CD4-positive, alpha-beta memory T cell (primary cell): Measurements from ENCODE around the gene LRRC14B. TPM values are rescaled to one million over a fixed set of nuclear protein-coding genes. Genes with fewer than 3 reads are reported as not detected.
"Not testable (repeated sequence)": the region's sequence is repeated elsewhere in the genome, so short reads cannot be mapped to it uniquely, and the experiment has no call there.

Experiments
- CTCF ChIA-PET: fragments of 350-600 bp; sonication (Branson Sonifier 250); formaldehyde crosslinking; loops from one replicate; lab custom pipeline; 2021; ENCODE audit warnings: inconsistent platforms; ENCODE audit not compliant: partially characterized antibody; lab: Charles Lee
- POLR2A ChIA-PET: fragments of 350-600 bp; sonication (Branson Sonifier 250); formaldehyde crosslinking; loops from one replicate; lab custom pipeline; 2021; ENCODE audit not compliant: partially characterized antibody; lab: Charles Lee
- DNase-seq, 5 donors: peaks; one replicate each; pipeline versions ENCODE4 v3.0.0 to v3.0.0-alpha.2; 2020 to 2022; ENCODE audit warnings: mixed read lengths in 1 of 5
- H3K27ac ChIP-seq: one replicate; pipeline ENCODE4 v1.7.0; 2013; ENCODE audit warnings: low read depth, low read length
- H3K27me3 ChIP-seq: 2 replicates; pipeline ENCODE4 v1.7.0; 2013; ENCODE audit warnings: mild to moderate bottlenecking, low read length, moderate library complexity; ENCODE audit not compliant: insufficient read depth
- H3K36me3 ChIP-seq: 2 replicates; pipeline ENCODE4 v1.7.0; 2013; ENCODE audit warnings: mild to moderate bottlenecking, low read length, moderate library complexity; ENCODE audit not compliant: insufficient read depth
- H3K4me1 ChIP-seq: 2 replicates; pipeline ENCODE4 v1.7.0; 2013; ENCODE audit warnings: mild to moderate bottlenecking, low read length, moderate library complexity; ENCODE audit not compliant: insufficient read depth
- H3K4me3 ChIP-seq, 2 donors: one replicate each; pipeline ENCODE4 v1.7.0; 2013; ENCODE audit warnings: low read length in 2 of 2, mild to moderate bottlenecking in 1 of 2
- H3K9me3 ChIP-seq, 2 donors: one replicate each; pipeline ENCODE4 v1.7.0; 2013; ENCODE audit warnings: low read length in 2 of 2, control low read depth in 1 of 2; ENCODE audit not compliant: control insufficient read depth in 1 of 2
- H3K27ac Mint-ChIP-seq, 7 donors: one replicate each; pipeline ENCODE4 v1.8.0; 2020 to 2021; ENCODE audit warnings: mixed read lengths in 7 of 7, mild to moderate bottlenecking in 6 of 7, inconsistent platforms in 3 of 7, moderate library complexity in 3 of 7
- H3K27me3 Mint-ChIP-seq, 2 donors: one replicate each; pipeline ENCODE4 v1.8.0; 2020 to 2021; ENCODE audit warnings: mixed read lengths in 2 of 2
- H3K36me3 Mint-ChIP-seq, 2 donors: one replicate each; pipeline ENCODE4 v1.8.0; 2020 to 2021; ENCODE audit warnings: mixed read lengths in 2 of 2, inconsistent platforms in 1 of 2, mild to moderate bottlenecking in 1 of 2
- H3K4me1 Mint-ChIP-seq, 4 donors: one replicate each; pipeline ENCODE4 v1.8.0; 2020 to 2021; ENCODE audit warnings: mixed read lengths in 4 of 4, mild to moderate bottlenecking in 1 of 4
- H3K4me3 Mint-ChIP-seq, 8 donors: one replicate each; pipeline ENCODE4 v1.8.0; 2020 to 2021; ENCODE audit warnings: mixed read lengths in 8 of 8, mild to moderate bottlenecking in 7 of 8, moderate library complexity in 6 of 8, inconsistent platforms in 3 of 8
- H3K9me3 Mint-ChIP-seq, 8 donors: one replicate each; pipeline ENCODE4 v1.8.0; 2020 to 2021; ENCODE audit warnings: mixed read lengths in 8 of 8, mild to moderate bottlenecking in 5 of 8, inconsistent platforms in 3 of 8, moderate library complexity in 1 of 8
- intact Hi-C: fragments of 100-400 bp; cut with micrococcal nuclease; formaldehyde crosslinking; loops from one replicate; pipeline ENCODE4 v1.15.1; 2023
- polyA plus RNA-seq, 2 donors: library from polyadenylated mRNA; unstranded; fragments of 300-500 nt; fragmentation: Illumina TruSeq; gene quantifications; one replicate each; pipeline ENCODE4 v1.2.3, GENCODE V29; 2021
- total RNA-seq, 2 experiments: library from RNA; stranded (reverse); gene quantifications; one replicate each; pipeline ENCODE4 v1.2.3, GENCODE V29; 2021

The LRRC14B gene
- total and polyA plus RNA-seq, 4 experiments from 2014 or later: 0.15 TPM; not detected in 3

- no peaks in the 10 kb centered on the region for H3K4me1 ChIP-seq
- peaks cover 51% of the 10 kb centered on the region for H3K36me3 ChIP-seq
- no peaks in the 10 kb centered on the region for H3K27me3 ChIP-seq
- CTCF ChIA-PET: no interaction called here
- POLR2A ChIA-PET: no interaction called here
- Mint-ChIP-seq H3K36me3 (peaks cover 47 to 77% of the 10 kb centered on the region in 2 donors), H3K4me1 (peaks cover 0 to 3% (median 2%) of the 10 kb centered on the region in 4 donors), H3K4me3 (no peak overlapping the region), H3K27me3 (no peaks in the 10 kb centered on the region), H3K27ac (no peak overlapping the region), H3K9me3 (no peaks in the 10 kb centered on the region)
- H3K27ac ChIP-seq: no peak overlapping the region
- no peaks in the 10 kb centered on the region for H3K9me3 ChIP-seq
- DNase-seq: no peak
- intact Hi-C loops: loop anchor here (10.0 kb wide), 1 partner anchor 1364 kb away; no protein-coding TSS in a partner anchor
- no peak overlapping the region for H3K4me3 ChIP-seq
Observed at GRCh38 chr5:230711-231110, 39.4 kb downstream of the LRRC14B start.

- no peak overlapping the region for H3K27ac ChIP-seq
- H3K4me3 ChIP-seq: no peak overlapping the region
- Mint-ChIP-seq H3K4me1 (peaks cover 0 to 2% (median 0%) of the 10 kb centered on the region in 4 donors), H3K4me3 (no peak overlapping the region), H3K27ac (peak overlapping the region in 1 of 7 donors; percentile 46), H3K9me3 (no peaks in the 10 kb centered on the region), H3K27me3 (no peaks in the 10 kb centered on the region), H3K36me3 (peaks cover 47 to 79% of the 10 kb centered on the region in 2 donors)
- peaks cover 43% of the 10 kb centered on the region for H3K36me3 ChIP-seq
- no peaks in the 10 kb centered on the region for H3K9me3 ChIP-seq
- DNase-seq: no peak
- H3K27me3 ChIP-seq: no peaks in the 10 kb centered on the region
- CTCF ChIA-PET: no interaction called here
- intact Hi-C loops: loop anchor here (10.0 kb wide), 1 partner anchor 1363 kb away; no protein-coding TSS in a partner anchor
- no peaks in the 10 kb centered on the region for H3K4me1 ChIP-seq
- POLR2A ChIA-PET: interaction anchor here (1.1 kb wide), 1 partner anchor 13 kb away, joined by 3 read pairs; the partner anchor contains the start of genes CCDC127 and SDHA
Observed at GRCh38 chr5:231661-232060, 40.4 kb downstream of the LRRC14B start.

GRCh38 chr5:233426-233825 is 42.1 kb downstream of the LRRC14B start:
- H3K9me3 Mint-ChIP-seq, H3K4me1 Mint-ChIP-seq, H3K27ac Mint-ChIP-seq, H3K27me3 ChIP-seq, H3K4me1 ChIP-seq, H3K4me3 Mint-ChIP-seq, H3K9me3 ChIP-seq, H3K27ac ChIP-seq, H3K27me3 Mint-ChIP-seq, CTCF ChIA-PET, DNase-seq, H3K4me3 ChIP-seq: not testable (repeated sequence)
- intact Hi-C loops: loop anchor here (10.0 kb wide), 1 partner anchor 1361 kb away; no protein-coding TSS in a partner anchor
- peaks cover 40 to 74% of the 10 kb centered on the region in 2 donors for H3K36me3 Mint-ChIP-seq
- POLR2A ChIA-PET: interaction anchor here (0.8 to 1.2 kb wide), 2 partner anchors 9 to 38 kb away, joined by 3 read pairs; partner anchors contain the start of gene PDCD6
- H3K36me3 ChIP-seq: peaks cover 40% of the 10 kb centered on the region

- no peaks in the 10 kb centered on the region for H3K9me3 ChIP-seq
- ChIA-PET CTCF (no interaction called here), POLR2A (interaction anchor here (0.7 kb wide), 1 partner anchor 47 kb away, joined by 3 read pairs; no protein-coding TSS in a partner anchor)
- no peaks in the 10 kb centered on the region for H3K27me3 Mint-ChIP-seq
- H3K36me3 Mint-ChIP-seq: peaks cover 30 to 69% of the 10 kb centered on the region in 2 donors
- H3K27me3 ChIP-seq: no peaks in the 10 kb centered on the region
- no peaks in the 10 kb centered on the region for H3K4me1 ChIP-seq
- H3K36me3 ChIP-seq: peaks cover 34% of the 10 kb centered on the region
- H3K4me3 Mint-ChIP-seq: no peak overlapping the region
- H3K9me3 Mint-ChIP-seq: no peaks in the 10 kb centered on the region
- H3K4me3 ChIP-seq: no peak overlapping the region
- H3K4me1 Mint-ChIP-seq: no peaks in the 10 kb centered on the region
- no peak overlapping the region for H3K27ac ChIP-seq
- intact Hi-C loops: loop anchor here (10.0 kb wide), 1 partner anchor 1360 kb away; no protein-coding TSS in a partner anchor
- no peak overlapping the region for H3K27ac Mint-ChIP-seq
- no peak for DNase-seq
Observed at GRCh38 chr5:234450-234849, 43.2 kb downstream of the LRRC14B start.

- H3K4me1 Mint-ChIP-seq, H3K27me3 Mint-ChIP-seq, H3K9me3 Mint-ChIP-seq, CTCF ChIA-PET, H3K4me1 ChIP-seq, H3K4me3 ChIP-seq, DNase-seq, H3K27me3 ChIP-seq, H3K4me3 Mint-ChIP-seq, H3K27ac ChIP-seq, POLR2A ChIA-PET, H3K9me3 ChIP-seq, H3K27ac Mint-ChIP-seq: not testable (repeated sequence)
- intact Hi-C loops: loop anchor here (10.0 kb wide), 1 partner anchor 1359 kb away; no protein-coding TSS in a partner anchor
- peaks cover 29 to 72% of the 10 kb centered on the region in 2 donors for H3K36me3 Mint-ChIP-seq
- peaks cover 28% of the 10 kb centered on the region for H3K36me3 ChIP-seq
Observed at GRCh38 chr5:235527-235926, 44.2 kb downstream of the LRRC14B start.

GRCh38 chr5:237931-238330 is 46.6 kb downstream of the LRRC14B start:
- POLR2A ChIA-PET, CTCF ChIA-PET: not testable (repeated sequence)
- peaks cover 44 to 73% of the 10 kb centered on the region in 2 donors for H3K36me3 Mint-ChIP-seq

GRCh38 chr5:240550-240949 is 49.3 kb downstream of the LRRC14B start:
- H3K27ac ChIP-seq, H3K4me3 ChIP-seq, POLR2A ChIA-PET, H3K4me1 ChIP-seq, intact Hi-C loops, H3K9me3 Mint-ChIP-seq, H3K27me3 ChIP-seq, H3K4me3 Mint-ChIP-seq, H3K9me3 ChIP-seq, DNase-seq, CTCF ChIA-PET, H3K27me3 Mint-ChIP-seq: not testable (repeated sequence)
- Mint-ChIP-seq H3K4me1 (peaks cover 6 to 23% (median 13%) of the 10 kb centered on the region in 4 donors), H3K36me3 (peaks cover 35 to 73% of the 10 kb centered on the region in 2 donors), H3K27ac (peak overlapping the region in 3 of 7 donors; percentile 18 to 62 (median 56))
- peaks cover 33% of the 10 kb centered on the region for H3K36me3 ChIP-seq

More at GRCh38 chr5:237931-238330, 46.6 kb downstream of the LRRC14B start:
- H3K9me3 Mint-ChIP-seq, H3K27me3 ChIP-seq, H3K9me3 ChIP-seq, H3K27ac ChIP-seq, H3K4me3 ChIP-seq, H3K27me3 Mint-ChIP-seq, H3K4me3 Mint-ChIP-seq, H3K4me1 Mint-ChIP-seq, H3K4me1 ChIP-seq, DNase-seq: not testable (repeated sequence)
- H3K36me3 ChIP-seq: peaks cover 43% of the 10 kb centered on the region
- intact Hi-C loops: loop anchor here (10.0 kb wide), 1 partner anchor 1357 kb away; no protein-coding TSS in a partner anchor
- H3K27ac Mint-ChIP-seq: peak overlapping the region in 1 of 7 donors; percentile 70
